WTC11 (cell line): Measurements from ENCODE around the gene EPX. TPM values are rescaled to one million over a fixed set of nuclear protein-coding genes. Genes with fewer than 3 reads are reported as not detected.

Experiments
- ATAC-seq: fragments of 200-7000 bp; cut with Tn5 transposase; 2 replicates; pipeline ENCODE4 v1.10.0; 2021; ENCODE audit warnings: mild to moderate bottlenecking, moderate library complexity
- CTCF ChIA-PET: fragments of 300-600 bp; sonication (Branson Sonifier 250); formaldehyde crosslinking; loops from one replicate; lab custom pipeline; 2021; ENCODE audit warnings: antibody characterized with exemption; lab: Charles Lee
- POLR2A ChIA-PET: fragments of 350-600 bp; sonication (Branson Sonifier 250); formaldehyde crosslinking; loops from one replicate; lab custom pipeline; 2021; ENCODE audit warnings: antibody characterized with exemption; lab: Charles Lee
- DNase-seq: peaks from one replicate; pipeline ENCODE4 v3.0.0; 2021; ENCODE audit warnings: low spot score
- H3K27ac Mint-ChIP-seq: 2 replicates; pipeline ENCODE4 v1.8.0; 2021; ENCODE audit warnings: mixed read lengths
- H3K27me3 Mint-ChIP-seq: 2 replicates; pipeline ENCODE4 v1.8.0; 2021; ENCODE audit warnings: low read depth, mild to moderate bottlenecking, moderate library complexity, mixed read lengths
- H3K36me3 Mint-ChIP-seq: 2 replicates; pipeline ENCODE4 v1.8.0; 2021; ENCODE audit warnings: mixed read lengths
- H3K4me1 Mint-ChIP-seq: 2 replicates; pipeline ENCODE4 v1.8.0; 2022; ENCODE audit warnings: mixed read lengths
- H3K4me3 Mint-ChIP-seq: 2 replicates; pipeline ENCODE4 v1.8.0; 2021; ENCODE audit warnings: mild to moderate bottlenecking, moderate library complexity, mixed read lengths
- H3K9me3 Mint-ChIP-seq: 2 replicates; pipeline ENCODE4 v1.8.0; 2021; ENCODE audit warnings: mixed read lengths
- ATF3 ChIP-seq: sonication (generic); formaldehyde crosslinking; conservative IDR thresholded peaks from 2 replicates; pipeline ENCODE4 v1.8.1; 2022; ENCODE audit warnings: mild to moderate bottlenecking, missing genetic modification reagents
- CREB1 ChIP-seq: sonication (generic); formaldehyde crosslinking; IDR thresholded peaks from 2 replicates; pipeline ENCODE4 v1.8.0; 2023; ENCODE audit warnings: mild to moderate bottlenecking, missing genetic modification reagents
- HMGXB4 ChIP-seq: sonication (generic); formaldehyde crosslinking; IDR thresholded peaks from 2 replicates; pipeline ENCODE4 v1.8.1; 2023; ENCODE audit warnings: mild to moderate bottlenecking, moderate library complexity, missing genetic modification reagents
- IRF2 ChIP-seq: sonication (generic); formaldehyde crosslinking; IDR thresholded peaks from 2 replicates; pipeline ENCODE4 v1.8.0; 2022; ENCODE audit warnings: low read depth, missing genetic modification reagents, borderline replicate concordance
- JUN ChIP-seq: sonication (generic); formaldehyde crosslinking; IDR thresholded peaks from 2 replicates; pipeline ENCODE4 v1.8.0; 2023; ENCODE audit warnings: mild to moderate bottlenecking, missing genetic modification reagents
- NFYB ChIP-seq: sonication (generic); formaldehyde crosslinking; conservative IDR thresholded peaks from 2 replicates; pipeline ENCODE4 v1.8.0; 2022; ENCODE audit warnings: low read depth, missing genetic modification reagents
- NR1H2 ChIP-seq: sonication (generic); formaldehyde crosslinking; IDR thresholded peaks from 2 replicates; pipeline ENCODE4 v1.9.0; 2021; ENCODE audit warnings: mild to moderate bottlenecking, moderate library complexity, missing genetic modification reagents
- PRDM15 ChIP-seq: sonication (generic); formaldehyde crosslinking; IDR thresholded peaks from 2 replicates; pipeline ENCODE4 v1.8.0; 2022; ENCODE audit warnings: missing genetic modification reagents
- PRRX2 ChIP-seq: fragments of 250-450 bp; sonication (Bioruptor Pico); IDR thresholded peaks from 2 replicates; pipeline ENCODE4 v1.8.0; 2021; ENCODE audit warnings: mild to moderate bottlenecking
- RELA ChIP-seq: sonication (generic); formaldehyde crosslinking; IDR thresholded peaks from 2 replicates; pipeline ENCODE4 v1.8.1; 2022; ENCODE audit warnings: missing genetic modification reagents, mild to moderate bottlenecking, borderline replicate concordance
- SMAD3 ChIP-seq: sonication (generic); formaldehyde crosslinking; IDR thresholded peaks from 2 replicates; pipeline ENCODE4 v1.8.0; 2022; ENCODE audit warnings: missing genetic modification reagents, mild to moderate bottlenecking, borderline replicate concordance
- SMAD4 ChIP-seq: sonication (generic); formaldehyde crosslinking; IDR thresholded peaks from 2 replicates; pipeline ENCODE4 v1.8.0; 2022; ENCODE audit warnings: mild to moderate bottlenecking, missing genetic modification reagents
- USF2 ChIP-seq: sonication (generic); formaldehyde crosslinking; IDR thresholded peaks from 2 replicates; pipeline ENCODE4 v1.8.1; 2023; ENCODE audit warnings: mild to moderate bottlenecking, missing genetic modification reagents, moderate library complexity
- ZBTB43 ChIP-seq: sonication (generic); formaldehyde crosslinking; IDR thresholded peaks from 2 replicates; pipeline ENCODE4 v1.8.1; 2023; ENCODE audit warnings: mild to moderate bottlenecking, missing genetic modification reagents
- ZNF121 ChIP-seq: sonication (generic); formaldehyde crosslinking; IDR thresholded peaks from 2 replicates; pipeline ENCODE4 v1.8.0; 2023; ENCODE audit warnings: missing genetic modification reagents
- ZNF138 ChIP-seq: sonication (generic); formaldehyde crosslinking; conservative IDR thresholded peaks from 2 replicates; pipeline ENCODE4 v1.8.1; 2022; ENCODE audit warnings: mild to moderate bottlenecking, moderate library complexity, missing genetic modification reagents
- ZNF423 ChIP-seq: fragments of 250-450 bp; sonication (Bioruptor Pico); IDR thresholded peaks from 2 replicates; pipeline ENCODE4 v2.1.2; 2022; ENCODE audit warnings: mild to moderate bottlenecking, moderate library complexity
- ZNF512 ChIP-seq: sonication (generic); formaldehyde crosslinking; IDR thresholded peaks from 2 replicates; pipeline ENCODE4 v1.8.1; 2022; ENCODE audit warnings: missing genetic modification reagents, borderline replicate concordance
- total RNA-seq: library from RNA; stranded (reverse); gene quantifications from 3 replicates; pipeline ENCODE4 v1.2.3, GENCODE V29; 2021
- TF ChIP-seq, protein P1 (sequence below): sonication (generic); formaldehyde crosslinking; IDR thresholded peaks from 2 replicates; pipeline ENCODE4 v1.8.0; 2022; ENCODE audit warnings: mild to moderate bottlenecking, missing genetic modification reagents
- TF ChIP-seq, protein P2 (sequence below): sonication (generic); formaldehyde crosslinking; IDR thresholded peaks from 2 replicates; pipeline ENCODE4 v1.8.1; 2022; ENCODE audit warnings: low read depth, missing genetic modification reagents, borderline replicate concordance

Gene EPX
- total RNA-seq, 1 experiment from 2014 or later = not detected

DNA sequence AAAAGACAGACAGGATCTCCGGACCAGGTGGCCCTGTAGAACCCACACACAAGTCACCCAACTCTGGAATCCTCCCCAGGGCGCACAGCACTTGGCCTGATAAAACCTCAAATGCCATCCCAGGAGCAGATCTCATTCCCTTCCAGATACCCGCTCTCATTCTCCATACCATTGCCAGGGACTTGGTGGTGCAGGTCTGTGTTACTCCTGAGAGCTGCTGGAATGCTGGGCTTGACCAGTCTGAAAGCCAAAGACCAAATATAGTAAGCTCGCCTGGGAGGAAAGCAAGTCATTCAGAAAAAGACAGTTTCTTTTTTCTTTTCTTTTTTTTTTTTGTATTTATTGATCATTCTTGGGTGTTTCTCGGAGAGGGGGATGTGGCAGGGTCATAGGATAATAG is 15.8 kb downstream of the EPX start:
- DNase-seq (no peak), ATAC-seq (no peak)
- no peaks in the 10 kb centered on the region for H3K4me1 Mint-ChIP-seq
- H3K9me3 Mint-ChIP-seq = no peaks in the 10 kb centered on the region
- H3K27ac Mint-ChIP-seq = no peak overlapping the region
- ChIA-PET CTCF (interaction anchor here (1.3 kb wide), 1 partner anchor 8 kb away, joined by 5 read pairs; no protein-coding TSS in a partner anchor), POLR2A (no interaction called here)
- H3K36me3 Mint-ChIP-seq = peaks cover 14% of the 10 kb centered on the region
- no peak overlapping the region for H3K4me3 Mint-ChIP-seq
- TF ChIP-seq JUN (no peak), NFYB (CRISPR knock-in tag) (no peak), CREB1 (no peak), ZNF121 (no peak), RELA (CRISPR knock-in tag) (no peak), IRF2 (CRISPR knock-in tag) (no peak), USF2 (CRISPR knock-in tag) (no peak), ZBTB43 (CRISPR knock-in tag) (no peak), PRRX2 (CRISPR knock-in tag) (no peak), PRDM15 (no peak), ZNF423 (CRISPR knock-in tag) (no peak), ZNF138 (CRISPR knock-in tag) (no peak), SMAD3 (CRISPR knock-in tag) (no peak), NR1H2 (CRISPR knock-in tag) (no peak), ZNF512 (CRISPR knock-in tag) (no peak), SMAD4 (CRISPR knock-in tag) (no peak), HMGXB4 (CRISPR knock-in tag) (no peak), ATF3 (CRISPR knock-in tag) (no peak)
- TF ChIP-seq, protein P1, sequence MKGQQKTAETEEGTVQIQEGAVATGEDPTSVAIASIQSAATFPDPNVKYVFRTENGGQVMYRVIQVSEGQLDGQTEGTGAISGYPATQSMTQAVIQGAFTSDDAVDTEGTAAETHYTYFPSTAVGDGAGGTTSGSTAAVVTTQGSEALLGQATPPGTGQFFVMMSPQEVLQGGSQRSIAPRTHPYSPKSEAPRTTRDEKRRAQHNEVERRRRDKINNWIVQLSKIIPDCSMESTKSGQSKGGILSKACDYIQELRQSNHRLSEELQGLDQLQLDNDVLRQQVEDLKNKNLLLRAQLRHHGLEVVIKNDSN (CRISPR knock-in tag) = no peak
- TF ChIP-seq, protein P2, sequence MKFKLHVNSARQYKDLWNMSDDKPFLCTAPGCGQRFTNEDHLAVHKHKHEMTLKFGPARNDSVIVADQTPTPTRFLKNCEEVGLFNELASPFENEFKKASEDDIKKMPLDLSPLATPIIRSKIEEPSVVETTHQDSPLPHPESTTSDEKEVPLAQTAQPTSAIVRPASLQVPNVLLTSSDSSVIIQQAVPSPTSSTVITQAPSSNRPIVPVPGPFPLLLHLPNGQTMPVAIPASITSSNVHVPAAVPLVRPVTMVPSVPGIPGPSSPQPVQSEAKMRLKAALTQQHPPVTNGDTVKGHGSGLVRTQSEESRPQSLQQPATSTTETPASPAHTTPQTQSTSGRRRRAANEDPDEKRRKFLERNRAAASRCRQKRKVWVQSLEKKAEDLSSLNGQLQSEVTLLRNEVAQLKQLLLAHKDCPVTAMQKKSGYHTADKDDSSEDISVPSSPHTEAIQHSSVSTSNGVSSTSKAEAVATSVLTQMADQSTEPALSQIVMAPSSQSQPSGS (CRISPR knock-in tag) = no peak
- H3K27me3 Mint-ChIP-seq = no peaks in the 10 kb centered on the region
